ENCODE measurements around the gene NONO.

DNA sequence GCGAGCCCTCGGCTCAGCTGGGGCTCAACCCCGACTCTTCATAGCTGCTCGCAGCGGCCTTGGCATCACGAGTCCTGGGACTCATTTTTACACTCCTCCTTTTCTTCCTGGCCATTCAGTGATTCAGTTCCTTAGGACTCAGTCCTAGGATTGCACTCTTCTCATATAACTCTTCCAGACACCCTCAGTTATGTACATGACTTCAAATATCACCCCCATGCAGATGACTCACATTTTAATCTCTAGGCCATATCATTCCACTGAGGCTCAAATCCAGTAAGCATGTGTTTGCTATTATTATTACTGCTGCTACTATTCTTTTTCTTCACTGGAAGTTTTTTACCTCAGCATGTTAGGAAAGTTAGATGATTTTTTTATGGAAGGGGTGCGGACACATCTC lies 32.5 kb downstream of the NONO start:
- TF ChIP-seq EZH2phosphoT487 (IDR thresholded peaks at IDR 0.05; ENCODE audit: insufficient read depth, low read depth) (no peak), EZH2 (IDR thresholded peaks at IDR 0.05; ENCODE audit: insufficient read depth, poor library complexity, severe bottlenecking) (no peak)
